ENCODE measurements around the gene GRK6.

GRK6 gene

DNA sequence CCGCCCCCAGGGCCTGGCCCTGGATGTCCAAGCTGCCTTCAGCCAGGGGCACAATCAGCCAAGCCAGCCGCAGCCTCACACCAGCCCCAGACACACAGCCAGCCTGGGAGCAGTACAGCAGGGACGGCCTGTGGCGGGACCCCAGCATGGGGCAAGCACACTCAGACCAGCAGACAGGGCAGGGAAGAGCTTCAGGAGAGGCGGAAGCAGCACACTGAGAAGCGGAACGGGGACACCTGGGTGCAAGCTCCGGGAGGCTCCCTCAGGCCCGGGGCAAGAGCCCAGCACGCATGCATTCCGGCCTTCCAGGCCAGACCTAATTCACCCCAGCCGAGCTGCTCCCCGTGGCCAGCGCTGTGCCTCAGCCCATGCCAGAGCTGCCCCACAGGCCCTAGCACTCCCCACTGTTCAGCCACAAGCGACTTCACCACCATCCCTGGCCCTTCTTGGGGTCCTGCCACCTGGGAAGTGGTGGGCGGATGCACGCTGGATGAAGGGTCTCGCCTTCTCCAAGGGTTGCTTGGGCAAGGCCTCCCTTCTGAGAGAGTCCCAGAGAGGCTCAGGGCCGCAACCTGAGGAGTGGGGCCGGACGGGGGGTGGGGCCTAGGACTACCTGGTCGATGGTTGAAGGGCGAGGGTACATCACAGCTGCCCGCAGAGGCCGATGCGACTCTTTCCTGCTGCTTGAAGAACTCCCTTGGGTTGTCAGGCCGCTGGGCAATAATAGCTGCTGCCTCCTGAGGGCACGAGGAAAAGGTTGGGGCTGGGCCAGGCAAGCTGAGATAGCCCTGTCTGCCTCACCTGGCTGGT, 33.5 kb downstream of the GRK6 start:
- H3K27ac ChIP-seq (ENCODE audit: low read depth, low read length) = no peak overlapping the region
- no peak overlapping the region for H3K9ac ChIP-seq (ENCODE audit: low read depth in 1 of 2, low read length in 2 of 2)
- H3K4me3 ChIP-seq (ENCODE audit: low read depth in 1 of 2, low read length in 2 of 2) = no peak overlapping the region
- H3K36me3 ChIP-seq (ENCODE audit: control insufficient read depth in 1 of 2, insufficient read depth in 2 of 2, low read length in 2 of 2) = no peaks in the 10 kb centered on the region
- H3K9me3 ChIP-seq (ENCODE audit: control insufficient read depth in 1 of 2, low read length in 2 of 2) = no peaks in the 10 kb centered on the region
- H3K27me3 ChIP-seq (ENCODE audit: control insufficient read depth in 1 of 2, insufficient read depth in 2 of 2, low read length in 2 of 2) = no peaks in the 10 kb centered on the region
- H3K4me1 ChIP-seq (ENCODE audit: control insufficient read depth in 1 of 2, insufficient read depth in 2 of 2, low read length in 2 of 2) = peaks cover 3 to 5% of the 10 kb centered on the region in 2 donors

DNA sequence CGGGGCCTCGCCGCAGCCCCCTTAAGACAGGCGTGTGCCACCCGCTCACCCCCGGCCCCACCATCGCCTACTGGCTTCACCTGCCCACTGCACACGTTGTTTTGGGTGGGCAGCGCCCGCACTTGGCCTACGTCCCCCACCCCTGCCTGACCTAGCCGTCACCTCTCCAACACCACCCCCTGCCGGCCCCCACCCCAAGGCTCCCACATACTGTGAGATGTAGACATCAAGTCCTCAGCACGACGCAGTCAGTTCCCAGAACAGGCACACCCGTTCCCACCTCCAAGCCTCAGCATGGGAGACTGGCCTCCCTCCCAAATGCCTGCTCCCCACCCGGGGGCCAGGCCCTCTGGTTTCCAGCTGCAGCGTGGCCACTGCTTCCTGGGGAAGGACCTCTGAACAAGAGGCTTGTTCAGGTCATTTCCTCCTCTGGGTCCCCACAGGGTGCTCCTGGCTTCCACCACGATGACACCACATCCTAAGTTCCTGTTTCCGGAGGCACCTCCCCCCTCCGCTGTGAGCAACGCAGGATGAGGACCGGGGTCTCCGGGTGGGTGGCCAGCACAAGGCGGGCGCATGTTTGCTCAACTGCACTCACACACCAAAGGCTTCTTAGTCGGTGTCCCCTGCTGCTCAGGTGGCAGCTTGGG, 35.7 kb downstream of the GRK6 start:
- Histone ChIP-seq H3K27me3 (ENCODE audit: control insufficient read depth in 1 of 2, insufficient read depth in 2 of 2, low read length in 2 of 2) (no peaks in the 10 kb centered on the region), H3K4me3 (ENCODE audit: low read depth in 1 of 2, low read length in 2 of 2) (no peak overlapping the region), H3K9ac (ENCODE audit: low read depth in 1 of 2, low read length in 2 of 2) (no peak overlapping the region), H3K27ac (ENCODE audit: low read depth, low read length) (no peak overlapping the region), H3K9me3 (ENCODE audit: control insufficient read depth in 1 of 2, low read length in 2 of 2) (no peaks in the 10 kb centered on the region), H3K4me1 (ENCODE audit: control insufficient read depth in 1 of 2, insufficient read depth in 2 of 2, low read length in 2 of 2) (no peaks in the 10 kb centered on the region), H3K36me3 (ENCODE audit: control insufficient read depth in 1 of 2, insufficient read depth in 2 of 2, low read length in 2 of 2) (no peaks in the 10 kb centered on the region)

DNA sequence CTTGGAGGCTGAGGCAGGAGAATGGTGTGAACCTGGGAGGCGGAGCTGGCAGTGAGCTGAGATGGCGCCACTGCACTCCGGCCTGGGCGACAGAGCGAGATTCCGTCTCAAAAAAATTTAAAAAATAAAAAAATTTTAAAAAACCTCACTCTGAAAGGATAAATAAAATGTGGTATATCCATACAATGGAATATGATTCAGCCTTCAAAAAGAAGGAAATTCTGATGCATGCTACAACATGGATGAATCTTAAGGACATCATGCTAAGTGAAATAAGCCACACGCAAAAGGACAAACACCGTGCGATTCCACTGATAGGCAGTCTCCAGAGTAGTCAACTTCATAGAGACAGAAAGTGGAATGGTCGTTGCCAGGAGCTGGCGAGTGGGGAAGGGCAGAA, 38.6 kb downstream of the GRK6 start:
- Histone ChIP-seq H3K9ac (ENCODE audit: low read depth in 1 of 2, low read length in 2 of 2) (no peak overlapping the region), H3K4me3 (ENCODE audit: low read depth in 1 of 2, low read length in 2 of 2) (no peak overlapping the region), H3K27ac (ENCODE audit: low read depth, low read length) (no peak overlapping the region), H3K36me3 (ENCODE audit: control insufficient read depth in 1 of 2, insufficient read depth in 2 of 2, low read length in 2 of 2) (no peaks in the 10 kb centered on the region), H3K4me1 (ENCODE audit: control insufficient read depth in 1 of 2, insufficient read depth in 2 of 2, low read length in 2 of 2) (no peaks in the 10 kb centered on the region), H3K9me3 (ENCODE audit: control insufficient read depth in 1 of 2, low read length in 2 of 2) (no peaks in the 10 kb centered on the region), H3K27me3 (ENCODE audit: control insufficient read depth in 1 of 2, insufficient read depth in 2 of 2, low read length in 2 of 2) (no peaks in the 10 kb centered on the region)

DNA sequence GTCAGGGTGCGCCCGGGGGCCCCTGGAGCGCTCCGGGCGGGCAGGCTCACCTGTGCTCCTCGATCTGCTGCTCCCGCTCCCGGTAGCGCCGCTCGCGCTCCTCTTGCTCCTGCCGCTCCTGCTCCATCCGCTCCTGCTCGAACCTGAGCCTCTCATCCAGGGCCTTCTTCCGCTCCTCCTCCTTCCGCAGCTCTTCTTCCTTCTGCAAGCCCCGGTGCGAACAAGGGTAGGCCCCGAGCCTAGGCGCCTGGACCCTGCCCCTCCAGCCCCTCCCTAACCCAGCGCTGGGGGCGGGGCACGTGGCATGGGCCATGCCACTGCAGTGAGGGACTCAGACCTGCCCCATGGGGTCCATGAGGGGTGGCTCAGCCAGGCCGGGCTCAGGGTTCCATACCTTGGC, 40.4 kb downstream of the GRK6 start:
- peaks cover 7 to 9% of the 10 kb centered on the region in 2 donors for H3K4me1 ChIP-seq (ENCODE audit: control insufficient read depth in 1 of 2, insufficient read depth in 2 of 2, low read length in 2 of 2)
- H3K9ac ChIP-seq (ENCODE audit: low read depth in 1 of 2, low read length in 2 of 2) = no peak overlapping the region
- H3K36me3 ChIP-seq (ENCODE audit: control insufficient read depth in 1 of 2, insufficient read depth in 2 of 2, low read length in 2 of 2) = no peaks in the 10 kb centered on the region
- H3K4me3 ChIP-seq (ENCODE audit: low read depth in 1 of 2, low read length in 2 of 2) = no peak overlapping the region
- H3K9me3 ChIP-seq (ENCODE audit: control insufficient read depth in 1 of 2, low read length in 2 of 2) = no peaks in the 10 kb centered on the region
- H3K27ac ChIP-seq (ENCODE audit: low read depth, low read length) = no peak overlapping the region
- H3K27me3 ChIP-seq (ENCODE audit: control insufficient read depth in 1 of 2, insufficient read depth in 2 of 2, low read length in 2 of 2) = no peaks in the 10 kb centered on the region

DNA sequence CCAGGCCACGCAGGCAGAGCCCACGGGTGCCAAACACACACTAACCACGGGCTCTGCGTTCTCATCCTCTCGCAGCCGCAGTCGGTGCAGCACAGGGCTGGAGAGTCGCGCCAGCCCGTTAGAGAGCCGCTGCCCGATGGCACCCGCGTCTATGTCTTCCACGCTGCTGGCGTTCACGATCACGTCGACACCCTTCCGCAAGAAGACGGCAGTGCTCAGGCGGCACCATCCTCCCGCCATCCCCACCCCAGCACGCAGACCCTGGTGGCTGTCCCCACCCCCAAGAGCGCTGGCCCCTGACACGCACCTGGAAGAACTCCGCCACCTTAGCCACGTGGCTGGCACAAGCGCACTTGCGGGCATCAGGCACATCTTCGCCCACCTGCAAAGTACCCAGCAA, 41.0 kb downstream of the GRK6 start:
- Histone ChIP-seq H3K4me3 (ENCODE audit: low read depth in 1 of 2, low read length in 2 of 2) (no peak overlapping the region), H3K4me1 (ENCODE audit: control insufficient read depth in 1 of 2, insufficient read depth in 2 of 2, low read length in 2 of 2) (peaks cover 12 to 14% of the 10 kb centered on the region in 2 donors), H3K27me3 (ENCODE audit: control insufficient read depth in 1 of 2, insufficient read depth in 2 of 2, low read length in 2 of 2) (no peaks in the 10 kb centered on the region), H3K9me3 (ENCODE audit: control insufficient read depth in 1 of 2, low read length in 2 of 2) (no peaks in the 10 kb centered on the region), H3K36me3 (ENCODE audit: control insufficient read depth in 1 of 2, insufficient read depth in 2 of 2, low read length in 2 of 2) (no peaks in the 10 kb centered on the region), H3K27ac (ENCODE audit: low read depth, low read length) (no peak overlapping the region), H3K9ac (ENCODE audit: low read depth in 1 of 2, low read length in 2 of 2) (no peak overlapping the region)

DNA sequence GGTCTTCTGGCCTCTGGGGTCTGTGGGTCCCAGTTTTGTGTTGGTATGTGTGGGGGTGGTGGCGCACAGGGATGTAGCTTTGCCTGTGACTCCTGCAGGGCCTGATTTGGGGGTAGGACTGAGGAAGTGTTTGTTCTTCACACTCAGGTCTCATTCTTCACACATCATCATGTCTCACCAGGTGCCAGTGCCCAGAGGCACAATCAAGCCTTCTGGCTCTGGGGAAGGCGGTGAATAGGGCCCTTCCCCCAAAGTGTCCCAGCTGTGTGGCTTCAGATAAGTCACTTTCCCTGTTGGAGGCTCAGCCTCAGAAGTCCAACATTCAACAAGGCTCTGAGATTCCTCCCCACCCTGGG, 41.8 kb downstream of the GRK6 start:
- H3K27me3 ChIP-seq (ENCODE audit: control insufficient read depth in 1 of 2, insufficient read depth in 2 of 2, low read length in 2 of 2) = no peaks in the 10 kb centered on the region
- H3K4me1 ChIP-seq (ENCODE audit: control insufficient read depth in 1 of 2, insufficient read depth in 2 of 2, low read length in 2 of 2) = peaks cover 15 to 17% of the 10 kb centered on the region in 2 donors
- H3K9ac ChIP-seq (ENCODE audit: low read depth in 1 of 2, low read length in 2 of 2) = no peak overlapping the region
- H3K27ac ChIP-seq (ENCODE audit: low read depth, low read length) = no peak overlapping the region
- H3K36me3 ChIP-seq (ENCODE audit: control insufficient read depth in 1 of 2, insufficient read depth in 2 of 2, low read length in 2 of 2) = no peaks in the 10 kb centered on the region
- no peaks in the 10 kb centered on the region for H3K9me3 ChIP-seq (ENCODE audit: control insufficient read depth in 1 of 2, low read length in 2 of 2)
- H3K4me3 ChIP-seq (ENCODE audit: low read depth in 1 of 2, low read length in 2 of 2) = no peak overlapping the region

DNA sequence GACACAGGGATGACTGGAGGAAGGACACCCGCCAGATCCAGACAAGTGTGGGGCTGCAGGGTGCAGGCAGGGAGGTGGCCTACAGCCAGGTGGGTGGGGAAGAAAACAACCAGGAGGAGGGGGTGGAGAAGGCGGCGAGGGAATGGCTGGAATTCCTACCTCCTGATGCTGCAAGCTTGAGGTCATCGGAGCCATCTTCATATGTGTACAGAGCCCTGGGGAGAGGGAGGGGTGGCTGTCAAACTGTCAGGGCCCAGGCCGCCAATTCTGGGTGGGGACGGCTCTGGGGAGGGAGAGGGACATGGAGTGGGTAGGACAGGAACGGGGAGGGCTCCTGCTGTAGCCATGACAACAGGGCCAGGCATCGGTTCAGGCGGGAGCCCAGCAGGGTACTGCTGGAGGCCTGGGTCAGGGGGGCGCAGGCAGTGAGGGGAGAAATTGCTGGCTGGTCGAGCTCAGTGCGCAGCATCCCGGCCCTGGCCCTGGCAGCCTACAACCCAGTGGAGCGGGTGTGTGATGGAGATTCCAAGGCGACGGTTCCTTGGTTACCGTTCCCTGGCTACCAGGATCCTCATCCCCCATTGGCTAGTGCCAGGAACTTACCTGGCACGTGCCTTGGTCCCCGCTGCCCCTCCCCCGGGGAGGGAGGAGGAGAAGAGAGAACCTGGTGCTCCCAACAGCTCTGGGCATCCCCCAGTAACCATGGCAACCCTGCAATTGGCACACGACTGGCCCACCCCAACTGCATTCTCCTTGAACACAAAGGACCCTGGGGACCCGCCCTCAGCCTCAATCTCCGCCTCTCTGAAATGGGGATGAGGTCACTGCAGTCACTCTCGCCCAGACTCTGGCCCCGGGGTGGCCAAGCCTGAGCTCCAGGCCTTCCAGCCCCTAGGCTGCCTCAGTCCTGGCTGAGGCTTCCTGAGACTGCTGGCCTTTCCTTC, 42.5 kb downstream of the GRK6 start:
- no peaks in the 10 kb centered on the region for H3K9me3 ChIP-seq (ENCODE audit: control insufficient read depth in 1 of 2, low read length in 2 of 2)
- no peaks in the 10 kb centered on the region for H3K36me3 ChIP-seq (ENCODE audit: control insufficient read depth in 1 of 2, insufficient read depth in 2 of 2, low read length in 2 of 2)
- H3K27me3 ChIP-seq (ENCODE audit: control insufficient read depth in 1 of 2, insufficient read depth in 2 of 2, low read length in 2 of 2) = no peaks in the 10 kb centered on the region
- H3K4me3 ChIP-seq (ENCODE audit: low read depth in 1 of 2, low read length in 2 of 2) = no peak overlapping the region
- no peak overlapping the region for H3K9ac ChIP-seq (ENCODE audit: low read depth in 1 of 2, low read length in 2 of 2)
- H3K27ac ChIP-seq (ENCODE audit: low read depth, low read length) = no peak overlapping the region
- peaks cover 15 to 17% of the 10 kb centered on the region in 2 donors for H3K4me1 ChIP-seq (ENCODE audit: control insufficient read depth in 1 of 2, insufficient read depth in 2 of 2, low read length in 2 of 2)

DNA sequence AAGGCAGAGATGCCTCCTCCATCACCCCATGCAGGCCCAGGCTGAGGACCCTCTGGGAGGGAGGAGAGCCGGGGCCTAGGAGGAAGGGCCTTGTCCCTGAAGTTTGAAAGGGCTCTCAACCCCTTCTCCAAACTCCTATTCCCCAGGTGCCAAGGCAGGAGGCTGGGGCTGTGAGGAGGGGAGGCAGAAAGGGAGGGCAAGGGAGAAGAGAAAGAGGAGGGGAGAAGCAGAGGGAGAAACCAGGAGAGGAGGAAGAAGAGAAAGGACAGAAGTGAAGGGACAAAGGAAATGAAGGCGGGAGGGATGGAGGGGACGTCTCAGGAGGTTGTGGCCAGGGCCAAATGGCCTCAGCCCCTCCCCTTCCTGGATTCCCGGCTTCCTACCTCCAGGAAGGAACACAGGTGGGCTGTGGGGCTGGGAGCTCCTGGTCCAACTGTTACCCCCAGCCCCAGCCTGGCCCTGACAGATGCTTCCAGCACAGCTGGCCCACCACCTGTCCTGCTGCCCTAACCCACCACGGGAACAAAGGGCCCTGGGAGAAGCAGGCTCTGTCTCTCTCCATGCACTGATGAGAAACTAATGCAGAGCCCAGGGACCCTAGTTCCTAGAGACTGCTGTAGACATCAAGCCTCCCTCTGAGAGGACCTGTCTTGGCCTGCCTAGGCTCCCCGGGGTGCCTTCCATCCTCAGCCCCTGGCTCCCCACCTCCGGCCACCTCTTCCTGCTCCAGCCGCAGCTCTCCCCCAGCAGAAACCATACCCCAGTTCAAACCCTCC, 43.5 kb downstream of the GRK6 start:
- no peaks in the 10 kb centered on the region for H3K9me3 ChIP-seq (ENCODE audit: control insufficient read depth in 1 of 2, low read length in 2 of 2)
- no peak overlapping the region for H3K4me3 ChIP-seq (ENCODE audit: low read depth in 1 of 2, low read length in 2 of 2)
- H3K9ac ChIP-seq (ENCODE audit: low read depth in 1 of 2, low read length in 2 of 2) = no peak overlapping the region
- H3K27me3 ChIP-seq (ENCODE audit: control insufficient read depth in 1 of 2, insufficient read depth in 2 of 2, low read length in 2 of 2) = no peaks in the 10 kb centered on the region
- no peaks in the 10 kb centered on the region for H3K36me3 ChIP-seq (ENCODE audit: control insufficient read depth in 1 of 2, insufficient read depth in 2 of 2, low read length in 2 of 2)
- H3K27ac ChIP-seq (ENCODE audit: low read depth, low read length) = no peak overlapping the region
- peaks cover 15 to 17% of the 10 kb centered on the region in 2 donors for H3K4me1 ChIP-seq (ENCODE audit: control insufficient read depth in 1 of 2, insufficient read depth in 2 of 2, low read length in 2 of 2)

DNA sequence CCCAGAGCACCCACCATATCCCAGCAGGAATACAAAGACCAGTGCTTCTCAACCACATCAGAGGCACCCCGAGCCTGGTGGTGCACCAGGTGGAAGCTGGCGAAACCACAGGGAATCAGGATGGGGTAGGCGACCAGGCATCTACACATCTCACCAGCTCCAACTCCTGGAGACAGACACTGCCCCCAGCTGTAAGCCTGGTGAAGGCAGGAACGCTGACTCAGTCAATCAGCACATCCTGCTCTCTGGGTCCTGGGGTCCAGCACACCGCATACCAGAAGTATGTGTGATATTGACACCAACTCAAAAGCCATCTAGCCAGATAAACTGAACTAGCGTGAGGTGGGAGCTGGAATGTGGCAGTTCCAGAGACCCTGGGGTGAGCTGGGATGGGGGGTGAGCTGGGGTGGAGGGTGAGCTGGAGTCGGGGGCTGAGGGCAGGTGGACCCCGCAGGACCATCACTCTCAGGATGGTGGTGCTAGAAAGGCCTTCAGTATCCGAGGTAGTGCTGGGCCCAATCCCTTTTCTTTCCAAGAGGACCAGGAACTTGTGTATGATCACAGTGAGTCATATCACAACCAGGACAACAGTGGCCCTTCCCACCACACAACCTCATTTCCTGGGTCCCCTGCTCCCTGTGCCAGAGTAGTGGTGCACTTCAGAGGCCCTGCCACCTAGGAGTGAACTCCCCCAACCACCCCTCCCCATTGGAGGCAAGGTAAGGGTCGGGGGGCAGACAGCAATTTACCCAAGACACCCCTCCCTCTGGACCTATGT, 44.5 kb downstream of the GRK6 start:
- H3K27ac ChIP-seq (ENCODE audit: low read depth, low read length) = no peak overlapping the region
- no peaks in the 10 kb centered on the region for H3K36me3 ChIP-seq (ENCODE audit: control insufficient read depth in 1 of 2, insufficient read depth in 2 of 2, low read length in 2 of 2)
- peaks cover 15 to 17% of the 10 kb centered on the region in 2 donors for H3K4me1 ChIP-seq (ENCODE audit: control insufficient read depth in 1 of 2, insufficient read depth in 2 of 2, low read length in 2 of 2)
- H3K27me3 ChIP-seq (ENCODE audit: control insufficient read depth in 1 of 2, insufficient read depth in 2 of 2, low read length in 2 of 2) = no peaks in the 10 kb centered on the region
- no peak overlapping the region for H3K9ac ChIP-seq (ENCODE audit: low read depth in 1 of 2, low read length in 2 of 2)
- H3K9me3 ChIP-seq (ENCODE audit: control insufficient read depth in 1 of 2, low read length in 2 of 2) = no peaks in the 10 kb centered on the region
- no peak overlapping the region for H3K4me3 ChIP-seq (ENCODE audit: low read depth in 1 of 2, low read length in 2 of 2)

Data from duodenal mucosa (tissue), 2 donors.